ENCODE data around the gene KLF16. TPM values are rescaled to one million over a fixed set of nuclear protein-coding genes. Genes with fewer than 3 reads are reported as not detected.
A peak's percentile ranks its signal among the peaks of the same experiment; 100 is the strongest.

Gene KLF16
- total RNA-seq, 1 experiment from 2014 or later, result 64.0 TPM

DNA sequence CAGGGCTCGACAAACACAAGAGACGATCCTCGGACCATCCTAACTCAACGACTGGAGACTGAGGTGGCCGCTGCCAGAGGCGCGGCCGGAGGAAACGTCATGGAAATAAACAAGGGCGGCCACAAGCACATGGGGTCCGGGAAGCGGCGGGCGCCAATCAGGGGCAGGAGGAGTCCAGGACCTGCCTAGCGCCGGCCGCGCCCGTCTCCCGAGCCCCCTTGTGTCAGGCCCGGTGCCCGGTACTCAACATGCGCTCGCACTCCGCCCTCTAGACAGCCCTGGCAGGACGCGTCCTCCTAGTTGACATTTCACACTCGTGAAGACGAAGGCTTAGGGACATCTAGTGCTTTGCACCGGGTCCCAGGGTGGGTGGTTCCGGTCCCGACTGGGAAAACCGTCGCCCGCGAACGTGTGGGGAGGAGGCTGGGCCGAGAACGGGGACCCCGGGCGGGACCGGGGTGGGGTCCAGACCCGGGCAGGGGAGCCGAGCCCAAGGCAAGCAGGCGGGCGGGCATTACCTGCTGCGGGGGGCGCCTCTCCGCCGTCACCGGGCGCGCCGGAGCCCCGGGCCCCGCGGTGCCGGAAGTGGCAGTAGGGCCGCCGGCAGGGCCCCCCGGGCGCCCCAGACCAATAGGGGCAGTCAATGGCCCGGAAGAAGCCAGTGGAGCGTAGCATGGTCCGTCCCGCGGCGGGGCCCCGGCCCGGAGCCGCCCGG lies 15.5 kb downstream of the KLF16 start (continued):
- 0 out of 2 replicates have a peak, but pooled peaks have one; percentile 55 for TF ChIP-seq ARID4B (CRISPR knock-in tag; IDR thresholded peaks at IDR 0.05; ENCODE audit: borderline replicate concordance)
- peak; percentile 54; the same call in 1 of the 2 replicates for TF ChIP-seq MAX (CRISPR knock-in tag; IDR thresholded peaks at IDR 0.05)
- TF ChIP-seq E2F4 (CRISPR knock-in tag; IDR thresholded peaks at IDR 0.05; ENCODE audit: borderline replicate concordance, low read depth), result no peak
- no peak for TF ChIP-seq FOXP1 (CRISPR knock-in tag; IDR thresholded peaks at IDR 0.05; ENCODE audit: borderline replicate concordance)
- no peak for TF ChIP-seq ZNF219 (CRISPR knock-in tag; IDR thresholded peaks at IDR 0.05; ENCODE audit: borderline replicate concordance)

GRCh38 chr19:1847348-1847683 lies 16.1 kb downstream of the KLF16 start:
- POLR2A ChIA-PET, result no interaction called here
- no peak for TF ChIP-seq SMAD4 (CRISPR knock-in tag; IDR thresholded peaks at IDR 0.05)
- TF ChIP-seq CREM (CRISPR knock-in tag; IDR thresholded peaks at IDR 0.05), result no peak
- no peak for TF ChIP-seq ZNF263 (CRISPR knock-in tag; IDR thresholded peaks at IDR 0.05; ENCODE audit: low read depth)
- TF ChIP-seq SP1 (CRISPR knock-in tag; conservative IDR thresholded peaks at IDR 0.05), result no peak
- TF ChIP-seq AR (CRISPR knock-in tag; IDR thresholded peaks at IDR 0.05), result no peak
- TF ChIP-seq SMAD3 (CRISPR knock-in tag; IDR thresholded peaks at IDR 0.05; ENCODE audit: borderline replicate concordance), result no peak
- TF ChIP-seq MAX (CRISPR knock-in tag; IDR thresholded peaks at IDR 0.05), result no peak
- no peak for TF ChIP-seq AFF4 (CRISPR knock-in tag; IDR thresholded peaks at IDR 0.05; ENCODE audit: borderline replicate concordance)
- no peak for TF ChIP-seq OVOL2 (CRISPR knock-in tag; IDR thresholded peaks at IDR 0.05; ENCODE audit: borderline replicate concordance)
- no peak for DNase-seq (ENCODE audit: low spot score)
- Mint-ChIP-seq H3K4me3 (peak overlapping the region; percentile 93), H3K27me3 (ENCODE audit: low read depth) (no peaks in the 10 kb centered on the region), H3K27ac (peak overlapping the region; percentile 97), H3K4me1 (peaks cover 17% of the 10 kb centered on the region), H3K9me3 (no peaks in the 10 kb centered on the region), H3K36me3 (no peaks in the 10 kb centered on the region)
- ATAC-seq, result no peak
- CTCF ChIA-PET, result interaction anchor here (1.7 to 2.5 kb wide), 3 partner anchors 10 to 29 kb away, joined by 4 to 15 read pairs (median 7); no protein-coding TSS in a partner anchor

All from WTC11 (cell line).